Aortic smooth muscle cell (primary cell): ENCODE data around the gene POMZP3. TPM values are rescaled to one million over a fixed set of nuclear protein-coding genes. Genes with fewer than 3 reads are reported as not detected.

Experiments used
- total RNA-seq: library from RNA; depleted of rRNA; stranded (reverse); fragments of >200 nt; gene quantifications from 2 replicates; pipeline ENCODE4 v1.2.3, GENCODE V29; 2014

Gene POMZP3
- total RNA-seq: 4.1 and 5.3 TPM in 2 replicates

GRCh38 chr7:76626989-76627642 is at the start of gene POMZP3:
POMZP3 (minus strand) TSS chr7:76627279; CDS start chr7:76626064, 1,215 bp downstream.

Other genes with a start within 250 kb of the POMZP3 start
- 0.53 and 0.56 TPM in 2 replicates for gene SSC4D, start 217.6 kb downstream of the POMZP3 start, total RNA-seq
- gene ZP3, start 202.3 kb downstream of the POMZP3 start, total RNA-seq: 0.92 and 0.99 TPM in 2 replicates
- gene DTX2, start 165.6 kb downstream of the POMZP3 start, total RNA-seq: 3.0 and 4.5 TPM in 2 replicates
- gene UPK3B, start 116.7 kb downstream of the POMZP3 start, total RNA-seq: 0.19 and 0.26 TPM in 2 replicates
- 0.06 and 0.13 TPM in 2 replicates for gene SPDYE16, start 84.0 kb downstream of the POMZP3 start, total RNA-seq